ENCODE measurements around the gene DIPK1C.

DIPK1C gene

GRCh38 chr18:74457043-74457724 is at the start of gene DIPK1C:
Gene DIPK1C (minus strand): TSS chr18:74457308. CDS start chr18:74457259, 49 bp downstream.
- H3K9me2 ChIP-seq (replicated peaks; ENCODE audit: low read depth, low read length): no peaks in the 10 kb centered on the region
- H3K79me2 ChIP-seq (ENCODE audit: insufficient read depth, low read length): no peaks in the 10 kb centered on the region
- no peak for TF ChIP-seq EZH2phosphoT487 (IDR thresholded peaks at IDR 0.05; ENCODE audit: borderline replicate concordance)
- no peak for TF ChIP-seq CTCF (conservative IDR thresholded peaks at IDR 0.05; ENCODE audit: low read length)
- H3F3A ChIP-seq (ENCODE audit: low read depth): no peaks in the 10 kb centered on the region
- no peak within 1 kb of the TSS for H2AFZ ChIP-seq (ENCODE audit: low read length)
- no peak within 1 kb of the TSS for H3K4me3 ChIP-seq (ENCODE audit: low read length, poor library complexity, severe bottlenecking)
- no peaks in the 10 kb centered on the region for H4K20me1 ChIP-seq (ENCODE audit: insufficient read depth, low read length, poor library complexity, severe bottlenecking)
- H3K36me3 ChIP-seq (ENCODE audit: insufficient read depth, low read length): no peaks in the 10 kb centered on the region
- no peaks in the 10 kb centered on the region for H3K27me3 ChIP-seq (ENCODE audit: insufficient read depth, low read length, poor library complexity, severe bottlenecking)
- no peaks in the 10 kb centered on the region for H3K9me3 ChIP-seq (ENCODE audit: insufficient read depth, low read depth, low read length)
- no peaks in the 10 kb centered on the region for H3K4me1 ChIP-seq (ENCODE audit: insufficient read depth, low read length, poor library complexity, severe bottlenecking)
- no peak within 1 kb of the TSS for H3K4me2 ChIP-seq (ENCODE audit: low read depth, low read length, poor library complexity, severe bottlenecking)
- H3K9ac ChIP-seq (ENCODE audit: low read depth, low read length, poor library complexity, severe bottlenecking): no peak within 1 kb of the TSS

GRCh38 chr18:74506448-74507084 is 49.5 kb upstream of the DIPK1C start:
- Histone ChIP-seq H3K36me3 (ENCODE audit: insufficient read depth, low read length) (peaks cover 81% of the 10 kb centered on the region; the same call in 1 of the 2 replicates), H3K27me3 (ENCODE audit: insufficient read depth, low read length, poor library complexity, severe bottlenecking) (no peaks in the 10 kb centered on the region), H3K4me2 (ENCODE audit: low read depth, low read length, poor library complexity, severe bottlenecking) (no peak overlapping the region), H3K4me3 (ENCODE audit: low read length, poor library complexity, severe bottlenecking) (no peak overlapping the region), H3K9me2 (replicated peaks; ENCODE audit: low read depth, low read length) (no peaks in the 10 kb centered on the region), H3K4me1 (ENCODE audit: insufficient read depth, low read length, poor library complexity, severe bottlenecking) (no peaks in the 10 kb centered on the region), H3K9me3 (ENCODE audit: insufficient read depth, low read depth, low read length) (no peaks in the 10 kb centered on the region), H3K9ac (ENCODE audit: low read depth, low read length, poor library complexity, severe bottlenecking) (no peak overlapping the region), H4K20me1 (ENCODE audit: insufficient read depth, low read length, poor library complexity, severe bottlenecking) (no peaks in the 10 kb centered on the region), H3K79me2 (ENCODE audit: insufficient read depth, low read length) (0 out of 2 replicates have a peak, but pooled peaks cover 4% of the 10 kb centered on the region), H2AFZ (ENCODE audit: low read length) (no peak overlapping the region), H3F3A (ENCODE audit: low read depth) (no peaks in the 10 kb centered on the region)
- no peak for TF ChIP-seq EZH2phosphoT487 (IDR thresholded peaks at IDR 0.05; ENCODE audit: borderline replicate concordance)
- no peak for TF ChIP-seq CTCF (conservative IDR thresholded peaks at IDR 0.05; ENCODE audit: low read length)

GRCh38 chr18:74505776-74506175 is 48.7 kb upstream of the DIPK1C start:
- Histone ChIP-seq H4K20me1 (ENCODE audit: insufficient read depth, low read length, poor library complexity, severe bottlenecking) (no peaks in the 10 kb centered on the region), H3K79me2 (ENCODE audit: insufficient read depth, low read length) (0 out of 2 replicates have a peak, but pooled peaks cover 4% of the 10 kb centered on the region), H3K27me3 (ENCODE audit: insufficient read depth, low read length, poor library complexity, severe bottlenecking) (no peaks in the 10 kb centered on the region), H3K4me3 (ENCODE audit: low read length, poor library complexity, severe bottlenecking) (no peak overlapping the region), H3K9me3 (ENCODE audit: insufficient read depth, low read depth, low read length) (no peaks in the 10 kb centered on the region), H3K4me1 (ENCODE audit: insufficient read depth, low read length, poor library complexity, severe bottlenecking) (no peaks in the 10 kb centered on the region), H2AFZ (ENCODE audit: low read length) (no peak overlapping the region), H3K4me2 (ENCODE audit: low read depth, low read length, poor library complexity, severe bottlenecking) (no peak overlapping the region), H3F3A (ENCODE audit: low read depth) (no peaks in the 10 kb centered on the region), H3K9me2 (replicated peaks; ENCODE audit: low read depth, low read length) (no peaks in the 10 kb centered on the region), H3K9ac (ENCODE audit: low read depth, low read length, poor library complexity, severe bottlenecking) (no peak overlapping the region), H3K36me3 (ENCODE audit: insufficient read depth, low read length) (peaks cover 82% of the 10 kb centered on the region)
- no peak for TF ChIP-seq CTCF (conservative IDR thresholded peaks at IDR 0.05; ENCODE audit: low read length)
- no peak for TF ChIP-seq EZH2phosphoT487 (IDR thresholded peaks at IDR 0.05; ENCODE audit: borderline replicate concordance)
